A549 (cell line): Measurements from ENCODE around the gene OXTR.

ENCODE experiments used
- CHD4 ChIP-seq: fragments of 200-600 bp; sonication (generic); IDR thresholded peaks from 2 replicates; pipeline ENCODE4 v1.6.1; 2016; ENCODE audit warnings: antibody characterized with exemption, mild to moderate bottlenecking, borderline replicate concordance
- CTCF ChIP-seq: fragments of >200 bp; sonication (Bioruptor Twin); formaldehyde crosslinking; IDR thresholded peaks from 3 replicates; pipeline ENCODE4 v1.5.1; 2016
- ELK1 ChIP-seq: fragments of 150-350 bp; IDR thresholded peaks from 2 replicates; pipeline ENCODE4 v1.6.1; 2014; ENCODE audit warnings: low read depth, mild to moderate bottlenecking, low read length
- EP300 ChIP-seq, 2 experiments: fragments of >200 bp; sonication (Bioruptor Twin); formaldehyde crosslinking; IDR thresholded peaks; 2 replicates in 1 of 2; 3 replicates in 1 of 2; pipeline ENCODE4 v1.6.1; 2016 to 2017
- FOXS1 ChIP-seq: fragments of 250-450 bp; sonication (Bioruptor Pico); IDR thresholded peaks from 2 replicates; pipeline ENCODE4 v1.5.0; 2020; ENCODE audit warnings: mild to moderate bottlenecking, moderate library complexity
- MAZ ChIP-seq: fragments of 150-350 bp; IDR thresholded peaks from 2 replicates; pipeline ENCODE4 v1.6.1; 2014; ENCODE audit warnings: antibody characterized with exemption, low read depth, low read length, borderline replicate concordance
- NR3C1 ChIP-seq: fragments of >200 bp; sonication (Bioruptor Twin); formaldehyde crosslinking; IDR thresholded peaks from 3 replicates; pipeline ENCODE4 v1.6.1; 2017
- POLR2A ChIP-seq: IDR thresholded peaks from 2 replicates; pipeline ENCODE4 v1.6.1; 2012; ENCODE audit warnings: mild to moderate bottlenecking, low read length
- RARB ChIP-seq: fragments of 250-450 bp; sonication (Bioruptor Pico); IDR thresholded peaks from 2 replicates; pipeline ENCODE4 v1.8.0; 2021; ENCODE audit warnings: mild to moderate bottlenecking, moderate library complexity
- REST ChIP-seq: fragments of 200-600 bp; sonication (generic); IDR thresholded peaks from 2 replicates; pipeline ENCODE4 v1.6.1; 2016; ENCODE audit warnings: antibody characterized with exemption, mild to moderate bottlenecking, moderate library complexity
- ZSCAN20 ChIP-seq: fragments of 250-450 bp; sonication (Bioruptor Pico); IDR thresholded peaks from 2 replicates; pipeline ENCODE4 v1.8.0; 2022; ENCODE audit warnings: mild to moderate bottlenecking, moderate library complexity

GRCh38 chr3:8805774-8806173 is 36.4 kb upstream of the OXTR start:
- TF ChIP-seq RARB (CRISPR knock-in tag) (no peak), REST (no peak), ELK1 (no peak), CTCF (no peak), ZSCAN20 (CRISPR knock-in tag) (no peak), POLR2A (no peak), FOXS1 (CRISPR knock-in tag) (no peak), CHD4 (no peak), NR3C1 (no peak), MAZ (no peak), EP300 (IDR thresholded peaks at IDR 0.05) (no peak)
